Measurements from ENCODE around the gene LTBP1. TPM values are rescaled to one million over a fixed set of nuclear protein-coding genes. Genes with fewer than 3 reads are reported as not detected.

The LTBP1 gene
- total RNA-seq, 3 donors from 2014 or later = 14.3 to 38.4 (median 33.6) TPM

- no peaks in the 10 kb centered on the region for H3K4me1 ChIP-seq (ENCODE audit: low read depth)
- DNase-seq = no peak
- H3K4me3 ChIP-seq = no peak overlapping the region
- ATAC-seq = no peak
- no peaks in the 10 kb centered on the region for H3K9me3 ChIP-seq
- no peak for TF ChIP-seq CTCF (IDR thresholded peaks at IDR 0.05)
- intact Hi-C loops (cut with DNase I, micrococcal nuclease) = no loop called here
- no peaks in the 10 kb centered on the region for H3K36me3 ChIP-seq (ENCODE audit: low read depth)
Measured at GRCh38 chr2:33213648-33214047, 266.9 kb downstream of the LTBP1 start.

- no peaks in the 10 kb centered on the region for H3K9me3 ChIP-seq
- ATAC-seq (no peak), DNase-seq (no peak)
- TF ChIP-seq CTCF (IDR thresholded peaks at IDR 0.05) = no peak
- no peaks in the 10 kb centered on the region for H3K4me1 ChIP-seq (ENCODE audit: low read depth)
- no peaks in the 10 kb centered on the region for H3K36me3 ChIP-seq (ENCODE audit: low read depth)
- no peak overlapping the region for H3K4me3 ChIP-seq
- intact Hi-C loops (cut with DNase I, micrococcal nuclease) = no loop called here
Measured at GRCh38 chr2:33214436-33214835, 267.7 kb downstream of the LTBP1 start.

- intact Hi-C loops (cut with DNase I, micrococcal nuclease) = no loop called here
- Histone ChIP-seq H3K4me3 (no peak overlapping the region), H3K36me3 (ENCODE audit: low read depth) (no peaks in the 10 kb centered on the region), H3K4me1 (ENCODE audit: low read depth) (no peaks in the 10 kb centered on the region), H3K9me3 (no peaks in the 10 kb centered on the region)
- no peak for DNase-seq
- TF ChIP-seq CTCF (IDR thresholded peaks at IDR 0.05) = no peak
- ATAC-seq = no peak
Measured at GRCh38 chr2:33214857-33215256, 268.1 kb downstream of the LTBP1 start.

GRCh38 chr2:33215299-33215698 is 268.5 kb downstream of the LTBP1 start:
- ATAC-seq (no peak), DNase-seq (no peak)
- no peaks in the 10 kb centered on the region for H3K4me1 ChIP-seq (ENCODE audit: low read depth)
- H3K4me3 ChIP-seq = no peak overlapping the region
- TF ChIP-seq CTCF (IDR thresholded peaks at IDR 0.05) = no peak
- H3K9me3 ChIP-seq = no peaks in the 10 kb centered on the region
- no peaks in the 10 kb centered on the region for H3K36me3 ChIP-seq (ENCODE audit: low read depth)
- intact Hi-C loops (cut with DNase I, micrococcal nuclease) = no loop called here

GRCh38 chr2:33215983-33216382 is 269.2 kb downstream of the LTBP1 start:
- H3K4me3 ChIP-seq = no peak overlapping the region
- no peak for TF ChIP-seq CTCF (IDR thresholded peaks at IDR 0.05)
- DNase-seq (no peak), ATAC-seq (no peak)
- H3K9me3 ChIP-seq = no peaks in the 10 kb centered on the region
- H3K36me3 ChIP-seq (ENCODE audit: low read depth) = no peaks in the 10 kb centered on the region
- no peaks in the 10 kb centered on the region for H3K4me1 ChIP-seq (ENCODE audit: low read depth)
- intact Hi-C loops (cut with DNase I, micrococcal nuclease) = no loop called here

GRCh38 chr2:33216508-33217182 is 269.9 kb downstream of the LTBP1 start:
- Histone ChIP-seq H3K9me3 (no peaks in the 10 kb centered on the region), H3K36me3 (ENCODE audit: low read depth) (no peaks in the 10 kb centered on the region), H3K4me1 (ENCODE audit: low read depth) (no peaks in the 10 kb centered on the region), H3K4me3 (no peak overlapping the region)
- no peak for TF ChIP-seq CTCF (IDR thresholded peaks at IDR 0.05)
- DNase-seq (peak in 1 of 3 donors; percentile 30), ATAC-seq (no peak)
- intact Hi-C loops (cut with DNase I, micrococcal nuclease) = no loop called here

Data from mucosa of descending colon (tissue), 3 donors.